ENCODE results near the gene SLC11A2.
A peak's percentile ranks its signal among the peaks of the same experiment; 100 is the strongest.

Gene SLC11A2

DNA sequence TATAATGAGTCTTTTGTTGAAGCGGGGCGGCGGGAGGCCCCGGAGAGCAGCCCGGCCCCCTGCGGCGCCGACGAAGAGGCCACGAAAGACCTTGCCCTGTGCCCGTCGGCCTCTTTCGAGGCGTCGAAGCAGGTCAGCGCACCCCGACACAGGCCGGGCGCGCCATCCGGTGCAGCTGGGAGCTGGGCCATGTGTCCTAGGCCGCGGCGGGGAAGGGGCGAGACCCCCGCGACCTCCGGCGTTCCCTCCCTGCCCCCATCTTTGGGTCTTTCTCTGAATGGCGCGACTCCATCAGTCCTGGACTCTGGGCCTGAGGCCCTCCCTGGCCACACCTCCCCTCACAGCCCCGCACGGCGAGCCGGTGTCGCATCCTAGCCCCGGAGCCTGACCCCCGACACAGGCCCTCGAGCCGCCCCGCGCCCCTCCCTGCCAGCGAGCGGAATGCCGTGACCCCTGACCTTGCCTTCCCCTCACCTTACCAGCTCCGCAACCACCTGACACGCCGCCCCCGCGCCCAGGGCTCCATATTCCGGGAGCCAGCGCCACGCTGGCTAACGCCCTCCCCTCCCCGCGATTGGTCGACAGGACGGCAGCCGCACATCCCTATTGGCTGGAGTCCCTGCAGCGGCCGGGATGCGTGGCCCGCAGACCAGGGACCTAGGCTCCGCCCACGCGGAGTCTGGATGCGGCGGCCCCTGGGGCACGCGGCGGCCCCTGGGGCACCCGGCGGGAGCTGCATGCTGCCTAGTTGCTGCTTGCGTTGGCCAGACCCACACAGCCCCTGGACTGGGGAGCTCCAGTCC lies at the start of gene SLC11A2:
Gene SLC11A2, minus strand, starts transcription at position 549 of the 803 bp plus-strand sequence. CDS start 15,656 bp downstream, outside the sequence.
- peak; percentile 90 for DNase-seq (ENCODE audit: low spot score)

DNA sequence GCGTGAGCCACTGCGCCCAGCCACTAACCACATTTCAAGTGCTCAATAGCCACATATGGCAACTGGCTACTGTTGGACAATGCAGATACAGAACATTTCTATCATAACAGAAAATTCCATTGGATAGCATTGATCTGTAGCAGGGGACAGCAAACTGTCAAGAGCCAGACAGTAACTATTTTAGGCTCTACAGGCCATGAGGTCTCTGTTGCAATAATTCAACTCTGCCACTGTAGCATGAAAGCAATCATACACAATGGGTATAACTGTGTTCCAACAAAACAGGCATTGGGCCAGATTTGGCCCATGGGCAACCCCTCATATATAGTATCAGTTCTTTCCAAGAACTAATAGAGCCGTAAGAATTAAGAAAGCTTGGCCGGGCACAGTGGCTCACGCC lies 49.2 kb upstream of the SLC11A2 start:
- DNase-seq (ENCODE audit: low spot score) = no peak

- no peak for DNase-seq (ENCODE audit: low spot score)
These were observed 45.5 kb upstream of the SLC11A2 start for GRCh38 chr12:51071663-51072062.

DNA sequence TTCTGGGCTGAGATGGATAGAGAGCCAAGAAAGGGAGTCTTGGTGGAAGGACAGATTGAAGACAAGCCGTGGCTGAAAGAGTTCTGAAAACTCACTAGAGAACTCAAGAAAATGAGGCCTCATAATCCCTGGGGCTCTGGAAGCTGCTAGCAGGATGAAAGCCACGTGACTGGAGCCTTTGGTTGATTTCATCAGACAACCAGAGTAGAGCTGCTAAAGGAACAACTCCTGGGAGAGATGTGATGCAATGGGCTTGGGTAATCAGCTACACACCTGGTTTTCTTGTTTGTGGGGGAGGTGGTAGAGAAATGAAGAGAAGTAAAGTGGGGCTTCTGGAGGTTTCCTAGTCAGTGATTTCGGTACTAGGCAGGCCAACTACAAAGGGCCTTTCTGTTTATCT lies 43.8 kb upstream of the SLC11A2 start:
- no peak for DNase-seq (ENCODE audit: low spot score)

DNA sequence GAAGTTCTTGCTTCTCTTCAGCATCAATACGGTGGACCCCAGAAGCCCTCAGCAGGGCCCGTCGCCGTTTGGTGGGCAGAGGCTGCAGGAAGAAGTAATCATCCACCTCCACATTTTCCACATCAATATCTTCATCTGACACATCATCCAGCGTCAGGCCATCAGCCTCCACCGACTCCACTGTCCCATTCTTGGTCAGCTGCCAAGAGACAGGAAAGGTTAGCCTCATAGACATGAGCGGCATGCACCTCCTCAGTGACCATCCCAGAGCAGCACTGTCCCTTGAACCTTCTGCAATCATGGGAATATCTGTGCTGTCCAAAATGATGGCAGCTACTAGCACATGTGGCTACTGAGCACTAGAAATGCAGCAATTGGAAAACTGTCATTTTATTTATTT lies 41.6 kb upstream of the SLC11A2 start:
- DNase-seq (ENCODE audit: low spot score) = no peak

DNA sequence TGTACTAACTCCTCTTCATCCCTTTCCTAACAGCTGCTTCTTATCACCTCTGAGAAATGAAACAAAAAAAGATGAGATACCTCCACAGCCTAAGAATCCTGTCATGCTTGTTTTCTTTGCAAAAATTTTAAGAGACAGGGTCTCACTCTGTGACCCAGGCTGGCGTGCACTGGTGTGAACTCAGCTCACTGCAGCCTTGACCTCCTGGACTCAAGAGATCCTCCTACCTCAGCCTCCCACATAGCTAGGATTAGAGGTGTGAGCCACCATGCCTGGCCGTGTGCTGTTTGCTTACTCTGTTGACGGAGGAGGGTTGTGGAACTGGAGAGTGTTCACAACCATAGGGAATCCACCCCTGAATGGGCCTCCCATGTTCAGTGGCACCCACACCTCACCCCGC lies 41.0 kb upstream of the SLC11A2 start:
- no peak for DNase-seq (ENCODE audit: low spot score)

DNA sequence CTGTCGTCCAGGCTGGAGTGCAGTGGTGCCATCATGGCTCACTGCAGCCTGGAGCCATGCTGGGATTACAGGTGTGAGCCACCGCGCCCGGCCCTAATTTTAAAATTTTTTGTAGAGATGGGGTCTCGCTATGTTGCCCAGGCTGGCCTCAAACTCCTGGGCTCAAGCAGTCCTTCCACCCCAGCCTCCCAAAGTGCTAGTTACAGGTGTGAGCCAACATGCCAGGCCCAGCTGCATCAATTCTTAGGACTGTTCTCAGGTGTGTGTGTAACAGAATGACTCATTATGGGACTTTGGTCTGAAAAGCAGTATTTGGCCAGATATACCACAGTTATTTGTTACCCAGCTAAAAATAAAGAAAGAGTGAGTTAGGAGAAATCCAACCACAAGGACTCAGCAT lies 39.3 kb upstream of the SLC11A2 start:
- DNase-seq (ENCODE audit: low spot score) = no peak

DNA sequence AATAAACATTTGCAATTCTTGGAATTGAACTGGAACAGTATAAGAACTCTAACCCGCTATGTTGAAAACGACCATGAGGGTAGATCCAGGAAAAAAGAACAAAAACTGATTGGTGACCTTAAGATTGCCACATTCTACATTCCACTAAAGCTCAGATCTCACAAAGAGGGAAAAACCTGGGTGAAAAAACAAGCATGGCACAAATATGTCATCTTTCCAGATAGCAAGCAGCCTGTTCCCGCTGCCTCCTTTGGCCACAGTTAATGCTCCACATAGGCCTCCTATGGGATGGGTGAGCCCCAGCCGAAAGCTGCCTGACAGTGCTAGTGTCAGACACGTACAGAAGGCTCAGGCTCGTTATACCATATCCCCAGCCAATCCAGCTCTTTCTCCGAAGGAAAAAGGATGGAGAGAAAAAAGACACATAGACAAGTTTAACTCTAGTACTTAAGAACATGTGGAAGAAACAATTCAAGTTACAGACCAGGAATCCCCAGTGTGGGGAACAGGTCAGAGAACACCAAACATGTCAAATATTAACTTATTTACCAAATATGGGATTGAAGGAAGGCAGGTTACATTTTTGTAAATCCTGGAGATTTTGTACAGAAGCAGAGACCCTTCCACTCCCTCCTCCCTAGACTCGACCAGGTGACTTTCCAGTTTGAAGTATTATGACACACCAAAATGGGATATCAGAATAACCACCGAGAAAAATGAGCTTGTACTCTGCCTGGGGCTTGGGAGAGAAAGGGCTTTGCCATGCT lies 36.6 kb upstream of the SLC11A2 start:
- DNase-seq (ENCODE audit: low spot score) = no peak

DNA sequence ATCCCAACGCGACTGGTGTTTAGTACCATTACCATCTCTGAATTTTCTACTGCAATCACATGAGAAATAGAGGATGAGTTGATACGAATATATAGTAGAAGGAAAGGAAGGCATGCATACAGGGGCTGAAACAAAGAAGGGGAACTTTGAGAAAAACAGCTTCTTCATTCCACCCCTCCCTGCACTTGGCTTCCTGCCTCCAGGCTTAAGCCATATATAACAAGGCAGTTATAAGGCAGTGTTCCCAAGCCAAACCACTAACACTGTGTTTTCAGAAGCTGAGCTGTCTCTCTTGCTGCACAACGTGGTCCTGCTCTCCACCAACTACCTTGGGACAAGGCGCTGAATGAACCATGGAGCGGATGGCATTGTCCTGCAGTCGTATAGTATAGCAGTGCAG lies 32.9 kb upstream of the SLC11A2 start:
- DNase-seq (ENCODE audit: low spot score) = no peak

DNA sequence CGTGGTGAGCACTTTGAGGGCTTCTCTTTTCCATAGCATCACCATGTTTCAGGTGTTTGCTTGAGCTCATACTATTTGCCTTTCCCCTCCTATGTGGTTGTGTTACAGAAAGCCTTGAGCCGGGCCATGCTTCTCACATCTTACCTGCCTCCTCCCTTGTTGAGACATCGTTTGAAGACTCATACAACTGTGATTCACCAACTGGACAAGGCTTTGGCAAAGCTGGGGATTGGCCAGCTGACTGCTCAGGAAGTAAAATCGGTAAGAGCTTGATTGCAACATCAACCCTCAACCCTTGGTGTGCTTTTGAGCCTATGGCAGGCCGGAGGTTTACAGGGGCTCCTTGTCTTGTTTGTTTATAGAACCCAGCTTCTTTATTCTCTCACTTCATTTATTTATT lies 30.1 kb upstream of the SLC11A2 start:
- DNase-seq (ENCODE audit: low spot score) = no peak

GRCh38 chr12:51055060-51055459 lies 28.9 kb upstream of the SLC11A2 start:
- no peak for DNase-seq (ENCODE audit: low spot score)

DNA sequence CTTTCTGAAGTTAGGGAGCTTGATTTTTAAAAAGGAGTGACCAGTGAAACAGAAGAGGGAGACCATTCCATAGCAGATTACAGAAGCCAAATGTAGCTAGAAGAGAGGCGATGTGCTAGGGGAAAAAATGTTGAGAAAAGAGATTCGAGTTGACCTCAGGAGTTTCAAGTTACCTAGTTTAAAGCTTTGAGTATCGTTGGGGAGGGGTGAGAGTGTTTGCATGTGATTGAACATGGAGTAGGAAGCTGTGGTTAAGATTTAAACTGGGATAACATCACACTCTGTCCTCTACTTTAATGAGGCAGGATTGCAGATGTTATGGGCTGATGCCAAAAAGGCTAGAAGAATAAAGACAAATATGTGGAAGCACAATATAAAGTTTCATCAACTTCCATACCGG lies 25.6 kb upstream of the SLC11A2 start:
- no peak for DNase-seq (ENCODE audit: low spot score)

DNA sequence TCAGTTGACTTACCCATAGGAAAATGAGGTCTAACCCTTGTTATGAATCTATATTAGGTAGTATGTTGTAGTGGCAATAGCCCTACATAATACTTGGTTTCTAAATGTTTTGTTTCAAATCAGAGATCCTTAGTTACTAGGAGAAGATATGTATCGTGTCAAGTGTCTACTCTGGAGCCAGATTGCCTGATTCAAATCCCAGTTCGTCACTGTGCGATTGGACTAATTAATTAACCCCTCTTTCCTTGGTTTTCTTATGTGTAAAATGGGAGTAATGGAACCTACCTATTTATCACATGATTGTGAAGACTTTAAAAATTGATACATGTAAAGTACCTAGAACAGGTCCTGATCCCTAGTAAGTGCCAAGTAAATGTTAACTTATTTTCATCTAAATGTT lies 23.3 kb upstream of the SLC11A2 start:
- no peak for DNase-seq (ENCODE audit: low spot score)

- DNase-seq (ENCODE audit: low spot score) = no peak
These were observed 22.6 kb upstream of the SLC11A2 start for GRCh38 chr12:51048661-51049251.

DNA sequence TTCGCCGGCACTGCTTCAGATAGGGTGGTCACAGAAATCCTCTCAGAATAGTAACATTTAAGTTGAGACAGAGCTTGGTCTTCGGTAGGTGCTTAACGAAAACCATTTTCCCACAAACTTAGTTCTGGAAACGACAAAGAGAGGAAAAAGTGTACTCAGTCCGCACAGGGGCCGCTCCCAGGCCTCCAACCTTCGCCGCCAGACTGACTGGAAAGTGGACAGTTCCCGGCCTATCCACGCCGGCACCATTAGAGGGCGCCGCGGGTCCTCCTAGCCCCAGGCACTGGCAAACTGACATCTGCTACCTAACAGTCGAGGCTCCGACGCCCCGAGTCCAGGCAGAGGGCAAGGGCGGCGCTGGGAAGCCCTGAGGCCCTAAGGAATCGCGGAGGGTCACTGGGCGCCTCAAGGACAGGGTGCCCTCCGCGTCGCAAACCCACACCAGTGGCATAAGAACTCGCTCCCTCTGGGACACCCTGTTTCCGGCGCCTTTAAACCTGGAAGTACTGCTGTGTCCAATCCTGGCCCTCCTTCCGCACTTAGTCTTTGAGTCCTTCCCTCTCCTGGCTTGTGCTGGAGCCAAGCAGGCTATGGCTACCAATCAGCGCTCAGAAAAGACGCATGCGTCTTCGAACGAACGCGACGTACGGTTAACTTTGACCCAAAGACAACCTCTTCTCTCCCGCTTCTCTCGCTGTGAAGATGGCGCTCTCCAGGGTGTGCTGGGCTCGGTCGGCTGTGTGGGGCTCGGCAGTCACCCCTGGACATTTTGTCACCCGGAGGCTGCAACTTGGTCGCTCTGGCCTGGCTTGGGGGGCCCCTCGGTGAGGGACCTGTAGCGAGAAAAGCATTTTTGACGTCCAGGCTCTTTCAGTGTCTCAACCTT lies 21.7 kb upstream of the SLC11A2 start, which contains the start of gene LETMD1:
Gene LETMD1, plus strand, starts transcription at position 673 of the 886 bp plus-strand sequence. Its CDS starts 30 bp downstream, at position 703.
- peak; percentile 94 for DNase-seq (ENCODE audit: low spot score)

GRCh38 chr12:51036279-51036678 lies 10.1 kb upstream of the SLC11A2 start:
- DNase-seq (ENCODE audit: low spot score) = no peak

- no peak for DNase-seq (ENCODE audit: low spot score)
These were observed 7.4 kb upstream of the SLC11A2 start for GRCh38 chr12:51033457-51034089.

DNA sequence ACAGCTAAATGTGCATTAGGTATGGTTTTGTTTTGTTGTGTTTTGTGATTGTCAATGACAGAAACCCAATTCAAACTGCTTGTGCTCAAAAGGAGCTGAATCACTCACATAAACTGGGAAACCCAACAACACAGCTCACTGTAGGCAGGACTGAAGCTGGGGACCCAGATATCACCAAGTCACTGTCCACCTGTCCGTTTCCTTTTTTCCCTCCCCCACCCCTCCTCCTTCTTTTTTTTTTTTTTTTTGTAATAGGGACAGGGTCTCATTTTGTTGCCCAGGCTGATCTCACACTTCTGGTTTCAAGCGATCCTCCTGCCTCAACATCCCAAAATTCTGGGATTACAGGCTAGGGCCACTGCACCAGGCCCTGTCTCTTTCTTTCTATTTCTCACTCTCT lies 6.9 kb upstream of the SLC11A2 start:
- DNase-seq (ENCODE audit: low spot score) = no peak

GRCh38 chr12:51028813-51029150 lies 2.6 kb upstream of the SLC11A2 start:
- DNase-seq (ENCODE audit: low spot score) = no peak

- peak; percentile 33 for DNase-seq (ENCODE audit: low spot score)
These were observed 2.1 kb upstream of the SLC11A2 start for GRCh38 chr12:51028126-51028812.

DNA sequence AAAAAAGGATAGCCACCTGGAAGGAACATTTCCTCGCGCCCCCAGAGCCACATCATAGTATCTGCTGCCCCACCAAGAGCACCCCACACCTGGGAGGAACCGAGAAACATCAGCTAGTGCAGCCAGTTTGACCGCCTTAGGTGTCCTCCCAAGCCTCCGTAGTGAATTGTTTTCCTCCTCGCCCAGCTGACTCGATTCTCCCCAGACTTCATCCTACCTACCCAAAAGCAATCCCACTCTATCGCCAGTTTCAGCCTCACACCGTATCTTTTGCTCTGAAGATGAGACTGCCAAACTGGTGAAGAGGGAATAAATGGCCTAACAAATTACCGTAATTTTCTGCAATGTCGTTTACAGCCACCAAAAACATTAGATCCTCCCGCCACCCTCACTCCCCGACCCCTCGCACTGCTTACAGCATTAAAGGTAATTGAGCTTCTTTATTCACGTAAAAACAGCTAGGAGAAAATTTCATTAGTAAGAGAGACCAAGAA lies 1.2 kb upstream of the SLC11A2 start:
- DNase-seq (ENCODE audit: low spot score) = no peak
